Activated T-cell treated with anti-CD3 and anti-CD28 coated beads, Interleukin-2, amount 50 U/mL, for 4 hours (primary cell): Measurements from ENCODE around the gene OR5AP2. TPM values are rescaled to one million over a fixed set of nuclear protein-coding genes. Genes with fewer than 3 reads are reported as not detected.

Experiments
- total RNA-seq, 3 donors: library from RNA; stranded (reverse); gene quantifications; one replicate each; pipeline ENCODE4 v1.2.1, GENCODE V29; 2021

Gene OR5AP2
- total RNA-seq, 3 donors from 2014 or later = not detected

Other genes with a start within 250 kb of the OR5AP2 start
- not detected for gene OR5AL1, start 229.7 kb downstream of the OR5AP2 start, total RNA-seq
- not detected for gene OR5M3, start 169.1 kb downstream of the OR5AP2 start, total RNA-seq
- not detected for gene OR5M8, start 151.1 kb downstream of the OR5AP2 start, total RNA-seq
- gene OR5M11, start 99.2 kb downstream of the OR5AP2 start, total RNA-seq = not detected
- not detected for gene OR5M10, start 64.7 kb downstream of the OR5AP2 start, total RNA-seq
- not detected for gene OR5M1, start 27.6 kb downstream of the OR5AP2 start, total RNA-seq
- not detected for gene OR5AR1, start 21.2 kb upstream of the OR5AP2 start, total RNA-seq
- not detected for gene OR9G1, start 56.7 kb upstream of the OR5AP2 start, total RNA-seq
- not detected for gene OR9G4, start 106.3 kb upstream of the OR5AP2 start, total RNA-seq